HG03097 (cell line): ENCODE data around the gene MUC2.

ENCODE experiments used
- ATAC-seq: cut with Tn5 transposase; IDR thresholded peaks from one replicate; pipeline ENCODE4 v1.9.1; 2021; ENCODE audit not compliant: unreplicated experiment, low FRiP score

MUC2 gene

GRCh38 chr11:1036303-1036923, 38.3 kb upstream of the MUC2 start, which contains the start of gene MUC6:
TSS of gene MUC6 (minus strand) at chr11:1036718. CDS start at chr11:1036655, 63 bp downstream.
- no peak for ATAC-seq

- no peak for ATAC-seq
Observed at GRCh38 chr11:1036931-1037330, 37.7 kb upstream of the MUC2 start.

GRCh38 chr11:1037506-1038055, 37.1 kb upstream of the MUC2 start:
- ATAC-seq = no peak

GRCh38 chr11:1038361-1038760, 36.3 kb upstream of the MUC2 start:
- ATAC-seq = no peak

GRCh38 chr11:1038921-1039320, 35.8 kb upstream of the MUC2 start:
- ATAC-seq = no peak

- no peak for ATAC-seq
Observed at GRCh38 chr11:1039481-1040427, 34.9 kb upstream of the MUC2 start.

- no peak for ATAC-seq
Observed at GRCh38 chr11:1040428-1041148, 34.1 kb upstream of the MUC2 start.

- ATAC-seq = no peak
Observed at GRCh38 chr11:1041149-1041467, 33.6 kb upstream of the MUC2 start.

- ATAC-seq = no peak
Observed at GRCh38 chr11:1041471-1041870, 33.2 kb upstream of the MUC2 start.

GRCh38 chr11:1041936-1042608, 32.6 kb upstream of the MUC2 start:
- no peak for ATAC-seq

GRCh38 chr11:1042626-1043562, 31.8 kb upstream of the MUC2 start:
- no peak for ATAC-seq

- ATAC-seq = no peak
Observed at GRCh38 chr11:1043563-1044096, 31.0 kb upstream of the MUC2 start.

GRCh38 chr11:1044160-1044559, 30.5 kb upstream of the MUC2 start:
- no peak for ATAC-seq

- no peak for ATAC-seq
Observed at GRCh38 chr11:1047595-1048156, 27.0 kb upstream of the MUC2 start.

- no peak for ATAC-seq
Observed at GRCh38 chr11:1048375-1049070, 26.2 kb upstream of the MUC2 start.

- ATAC-seq = no peak
Observed at GRCh38 chr11:1049071-1049405, 25.6 kb upstream of the MUC2 start.

GRCh38 chr11:1049431-1049891, 25.2 kb upstream of the MUC2 start:
- ATAC-seq = no peak

GRCh38 chr11:1049911-1050580, 24.6 kb upstream of the MUC2 start:
- no peak for ATAC-seq
